K562 (cell line): ENCODE data around the gene CHPF. TPM values are rescaled to one million over a fixed set of nuclear protein-coding genes. Genes with fewer than 3 reads are reported as not detected.

Experiments
- BHLHE40 ChIP-seq: IDR thresholded peaks from 2 replicates; pipeline ENCODE4 v1.6.1; 2011; ENCODE audit warnings: low read length, improper control_type of control experiment
- ZNF282 ChIP-seq: sonication (generic); formaldehyde crosslinking; IDR thresholded peaks from 2 replicates; pipeline ENCODE4 v1.8.1; 2023; ENCODE audit warnings: missing genetic modification reagents
- polyA plus RNA-seq, 8 experiments: library from polyadenylated mRNA; depleted of rRNA in 4 of 8; stranded (reverse) in 5 of 8; unstranded in 3 of 8; fragments of >200 nt; fragmentation: Nextera tagmentation in 2 of 8; fragmentation: Illumina TruSeq in 1 of 8; extraction: Ambion mirVana in 2 of 8; extraction: Trizol in 1 of 8; gene quantifications; 2 replicates each; pipeline versions ENCODE4 v1.2.1 to v1.2.3, GENCODE V29; 2011 to 2014; ENCODE audit warnings: inconsistent platforms in 1 of 8, missing spikeins in 1 of 8
- total RNA-seq, 7 experiments: library from RNA; depleted of rRNA in 6 of 7; stranded (reverse); fragments of >200 nt in 6 of 7; fragmentation: Illumina TruSeq in 2 of 7; extraction: Trizol in 2 of 7; gene quantifications; 2 replicates each; pipeline versions ENCODE4 v1.2.1 to v1.2.3, GENCODE V29; 2011 to 2021; ENCODE audit warnings: low replicate concordance in 1 of 7
- TF ChIP-seq, protein P1 (sequence below): IDR thresholded peaks from 3 replicates; pipeline ENCODE4 v1.6.1; 2011; ENCODE audit warnings: borderline replicate concordance, mild to moderate bottlenecking, moderate library complexity; ENCODE audit not compliant: insufficient read length; ENCODE audit errors: extremely low read depth
- TF ChIP-seq, protein P2 (sequence below): fragments of 450-650 bp; formaldehyde crosslinking; IDR thresholded peaks from 2 replicates; pipeline ENCODE4 v1.4.0; 2020; ENCODE audit warnings: mild to moderate bottlenecking, moderate library complexity
- TF ChIP-seq, protein P3 (sequence below), 2 experiments: fragments of 450-650 bp; conservative IDR thresholded peaks; 2 replicates each; pipeline ENCODE4 v1.6.1; 2017; ENCODE audit warnings: mild to moderate bottlenecking in 2 of 2, moderate library complexity in 2 of 2
- TF ChIP-seq, protein P4 (sequence below): fragments of 450-650 bp; IDR thresholded peaks from 2 replicates; pipeline ENCODE4 v1.6.1; 2016; ENCODE audit warnings: mild to moderate bottlenecking, moderate library complexity

Gene CHPF
- total and polyA plus RNA-seq, 9 of the 15 experiments (the other 6 are each of a cell fraction or from before 2014, with no cell fraction given): 0.15 to 57.2 (median 7.9) TPM

DNA sequence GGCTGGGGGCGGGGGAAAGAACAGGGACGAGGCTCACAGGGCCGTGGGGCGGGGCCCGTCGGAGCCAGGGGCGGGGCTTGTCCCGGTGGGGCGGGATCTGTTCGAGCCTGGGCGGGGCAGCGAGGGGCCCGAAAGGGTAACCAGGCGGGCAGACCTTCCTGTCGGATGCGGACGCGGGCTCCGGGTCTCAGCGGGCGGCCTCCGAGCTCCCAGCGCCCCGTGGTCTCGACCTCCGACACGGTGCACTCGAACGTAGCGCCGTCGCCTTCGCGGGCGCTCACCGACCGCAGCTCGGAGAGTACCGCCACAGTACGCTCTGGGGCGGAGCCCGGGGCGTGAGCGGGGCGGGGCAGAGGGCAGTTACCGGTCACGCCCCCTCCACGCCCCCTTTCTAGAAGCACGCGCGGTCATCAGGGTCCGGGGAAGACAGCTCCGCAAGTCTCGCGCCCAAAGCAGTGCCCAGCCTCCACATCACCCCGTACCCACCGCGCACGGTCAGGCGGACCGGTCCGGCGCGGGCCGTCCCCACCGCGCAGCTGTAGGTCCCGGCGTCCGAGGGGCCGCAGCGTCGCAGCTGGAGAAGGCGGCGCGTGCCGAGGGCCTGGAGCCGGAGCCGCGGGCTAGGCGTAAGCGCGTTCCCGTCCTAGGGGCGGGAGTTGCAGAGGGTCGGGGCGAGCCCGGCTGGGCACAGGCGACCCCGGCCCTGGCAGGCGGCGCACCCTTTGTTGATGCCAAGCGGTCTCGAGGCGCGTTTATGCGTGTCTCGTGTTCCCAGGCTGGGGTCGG is 9.0 kb upstream of the CHPF start (continued):
- TF ChIP-seq, protein P1, sequence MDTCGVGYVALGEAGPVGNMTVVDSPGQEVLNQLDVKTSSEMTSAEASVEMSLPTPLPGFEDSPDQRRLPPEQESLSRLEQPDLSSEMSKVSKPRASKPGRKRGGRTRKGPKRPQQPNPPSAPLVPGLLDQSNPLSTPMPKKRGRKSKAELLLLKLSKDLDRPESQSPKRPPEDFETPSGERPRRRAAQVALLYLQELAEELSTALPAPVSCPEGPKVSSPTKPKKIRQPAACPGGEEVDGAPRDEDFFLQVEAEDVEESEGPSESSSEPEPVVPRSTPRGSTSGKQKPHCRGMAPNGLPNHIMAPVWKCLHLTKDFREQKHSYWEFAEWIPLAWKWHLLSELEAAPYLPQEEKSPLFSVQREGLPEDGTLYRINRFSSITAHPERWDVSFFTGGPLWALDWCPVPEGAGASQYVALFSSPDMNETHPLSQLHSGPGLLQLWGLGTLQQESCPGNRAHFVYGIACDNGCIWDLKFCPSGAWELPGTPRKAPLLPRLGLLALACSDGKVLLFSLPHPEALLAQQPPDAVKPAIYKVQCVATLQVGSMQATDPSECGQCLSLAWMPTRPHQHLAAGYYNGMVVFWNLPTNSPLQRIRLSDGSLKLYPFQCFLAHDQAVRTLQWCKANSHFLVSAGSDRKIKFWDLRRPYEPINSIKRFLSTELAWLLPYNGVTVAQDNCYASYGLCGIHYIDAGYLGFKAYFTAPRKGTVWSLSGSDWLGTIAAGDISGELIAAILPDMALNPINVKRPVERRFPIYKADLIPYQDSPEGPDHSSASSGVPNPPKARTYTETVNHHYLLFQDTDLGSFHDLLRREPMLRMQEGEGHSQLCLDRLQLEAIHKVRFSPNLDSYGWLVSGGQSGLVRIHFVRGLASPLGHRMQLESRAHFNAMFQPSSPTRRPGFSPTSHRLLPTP: no peak
- TF ChIP-seq, protein P2, sequence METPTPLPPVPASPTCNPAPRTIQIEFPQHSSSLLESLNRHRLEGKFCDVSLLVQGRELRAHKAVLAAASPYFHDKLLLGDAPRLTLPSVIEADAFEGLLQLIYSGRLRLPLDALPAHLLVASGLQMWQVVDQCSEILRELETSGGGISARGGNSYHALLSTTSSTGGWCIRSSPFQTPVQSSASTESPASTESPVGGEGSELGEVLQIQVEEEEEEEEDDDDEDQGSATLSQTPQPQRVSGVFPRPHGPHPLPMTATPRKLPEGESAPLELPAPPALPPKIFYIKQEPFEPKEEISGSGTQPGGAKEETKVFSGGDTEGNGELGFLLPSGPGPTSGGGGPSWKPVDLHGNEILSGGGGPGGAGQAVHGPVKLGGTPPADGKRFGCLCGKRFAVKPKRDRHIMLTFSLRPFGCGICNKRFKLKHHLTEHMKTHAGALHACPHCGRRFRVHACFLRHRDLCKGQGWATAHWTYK (CRISPR knock-in tag): no peak
- peak; percentile 50; the same call in 1 of the 2 replicates for TF ChIP-seq BHLHE40
- TF ChIP-seq, protein P3, sequence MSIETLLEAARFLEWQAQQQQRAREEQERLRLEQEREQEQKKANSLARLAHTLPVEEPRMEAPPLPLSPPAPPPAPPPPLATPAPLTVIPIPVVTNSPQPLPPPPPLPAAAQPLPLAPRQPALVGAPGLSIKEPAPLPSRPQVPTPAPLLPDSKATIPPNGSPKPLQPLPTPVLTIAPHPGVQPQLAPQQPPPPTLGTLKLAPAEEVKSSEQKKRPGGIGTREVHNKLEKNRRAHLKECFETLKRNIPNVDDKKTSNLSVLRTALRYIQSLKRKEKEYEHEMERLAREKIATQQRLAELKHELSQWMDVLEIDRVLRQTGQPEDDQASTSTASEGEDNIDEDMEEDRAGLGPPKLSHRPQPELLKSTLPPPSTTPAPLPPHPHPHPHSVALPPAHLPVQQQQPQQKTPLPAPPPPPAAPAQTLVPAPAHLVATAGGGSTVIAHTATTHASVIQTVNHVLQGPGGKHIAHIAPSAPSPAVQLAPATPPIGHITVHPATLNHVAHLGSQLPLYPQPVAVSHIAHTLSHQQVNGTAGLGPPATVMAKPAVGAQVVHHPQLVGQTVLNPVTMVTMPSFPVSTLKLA (conservative IDR thresholded peaks at IDR 0.05): peak; percentile 49 to 85; a peak in 3 of 4 replicates
- TF ChIP-seq, protein P4, sequence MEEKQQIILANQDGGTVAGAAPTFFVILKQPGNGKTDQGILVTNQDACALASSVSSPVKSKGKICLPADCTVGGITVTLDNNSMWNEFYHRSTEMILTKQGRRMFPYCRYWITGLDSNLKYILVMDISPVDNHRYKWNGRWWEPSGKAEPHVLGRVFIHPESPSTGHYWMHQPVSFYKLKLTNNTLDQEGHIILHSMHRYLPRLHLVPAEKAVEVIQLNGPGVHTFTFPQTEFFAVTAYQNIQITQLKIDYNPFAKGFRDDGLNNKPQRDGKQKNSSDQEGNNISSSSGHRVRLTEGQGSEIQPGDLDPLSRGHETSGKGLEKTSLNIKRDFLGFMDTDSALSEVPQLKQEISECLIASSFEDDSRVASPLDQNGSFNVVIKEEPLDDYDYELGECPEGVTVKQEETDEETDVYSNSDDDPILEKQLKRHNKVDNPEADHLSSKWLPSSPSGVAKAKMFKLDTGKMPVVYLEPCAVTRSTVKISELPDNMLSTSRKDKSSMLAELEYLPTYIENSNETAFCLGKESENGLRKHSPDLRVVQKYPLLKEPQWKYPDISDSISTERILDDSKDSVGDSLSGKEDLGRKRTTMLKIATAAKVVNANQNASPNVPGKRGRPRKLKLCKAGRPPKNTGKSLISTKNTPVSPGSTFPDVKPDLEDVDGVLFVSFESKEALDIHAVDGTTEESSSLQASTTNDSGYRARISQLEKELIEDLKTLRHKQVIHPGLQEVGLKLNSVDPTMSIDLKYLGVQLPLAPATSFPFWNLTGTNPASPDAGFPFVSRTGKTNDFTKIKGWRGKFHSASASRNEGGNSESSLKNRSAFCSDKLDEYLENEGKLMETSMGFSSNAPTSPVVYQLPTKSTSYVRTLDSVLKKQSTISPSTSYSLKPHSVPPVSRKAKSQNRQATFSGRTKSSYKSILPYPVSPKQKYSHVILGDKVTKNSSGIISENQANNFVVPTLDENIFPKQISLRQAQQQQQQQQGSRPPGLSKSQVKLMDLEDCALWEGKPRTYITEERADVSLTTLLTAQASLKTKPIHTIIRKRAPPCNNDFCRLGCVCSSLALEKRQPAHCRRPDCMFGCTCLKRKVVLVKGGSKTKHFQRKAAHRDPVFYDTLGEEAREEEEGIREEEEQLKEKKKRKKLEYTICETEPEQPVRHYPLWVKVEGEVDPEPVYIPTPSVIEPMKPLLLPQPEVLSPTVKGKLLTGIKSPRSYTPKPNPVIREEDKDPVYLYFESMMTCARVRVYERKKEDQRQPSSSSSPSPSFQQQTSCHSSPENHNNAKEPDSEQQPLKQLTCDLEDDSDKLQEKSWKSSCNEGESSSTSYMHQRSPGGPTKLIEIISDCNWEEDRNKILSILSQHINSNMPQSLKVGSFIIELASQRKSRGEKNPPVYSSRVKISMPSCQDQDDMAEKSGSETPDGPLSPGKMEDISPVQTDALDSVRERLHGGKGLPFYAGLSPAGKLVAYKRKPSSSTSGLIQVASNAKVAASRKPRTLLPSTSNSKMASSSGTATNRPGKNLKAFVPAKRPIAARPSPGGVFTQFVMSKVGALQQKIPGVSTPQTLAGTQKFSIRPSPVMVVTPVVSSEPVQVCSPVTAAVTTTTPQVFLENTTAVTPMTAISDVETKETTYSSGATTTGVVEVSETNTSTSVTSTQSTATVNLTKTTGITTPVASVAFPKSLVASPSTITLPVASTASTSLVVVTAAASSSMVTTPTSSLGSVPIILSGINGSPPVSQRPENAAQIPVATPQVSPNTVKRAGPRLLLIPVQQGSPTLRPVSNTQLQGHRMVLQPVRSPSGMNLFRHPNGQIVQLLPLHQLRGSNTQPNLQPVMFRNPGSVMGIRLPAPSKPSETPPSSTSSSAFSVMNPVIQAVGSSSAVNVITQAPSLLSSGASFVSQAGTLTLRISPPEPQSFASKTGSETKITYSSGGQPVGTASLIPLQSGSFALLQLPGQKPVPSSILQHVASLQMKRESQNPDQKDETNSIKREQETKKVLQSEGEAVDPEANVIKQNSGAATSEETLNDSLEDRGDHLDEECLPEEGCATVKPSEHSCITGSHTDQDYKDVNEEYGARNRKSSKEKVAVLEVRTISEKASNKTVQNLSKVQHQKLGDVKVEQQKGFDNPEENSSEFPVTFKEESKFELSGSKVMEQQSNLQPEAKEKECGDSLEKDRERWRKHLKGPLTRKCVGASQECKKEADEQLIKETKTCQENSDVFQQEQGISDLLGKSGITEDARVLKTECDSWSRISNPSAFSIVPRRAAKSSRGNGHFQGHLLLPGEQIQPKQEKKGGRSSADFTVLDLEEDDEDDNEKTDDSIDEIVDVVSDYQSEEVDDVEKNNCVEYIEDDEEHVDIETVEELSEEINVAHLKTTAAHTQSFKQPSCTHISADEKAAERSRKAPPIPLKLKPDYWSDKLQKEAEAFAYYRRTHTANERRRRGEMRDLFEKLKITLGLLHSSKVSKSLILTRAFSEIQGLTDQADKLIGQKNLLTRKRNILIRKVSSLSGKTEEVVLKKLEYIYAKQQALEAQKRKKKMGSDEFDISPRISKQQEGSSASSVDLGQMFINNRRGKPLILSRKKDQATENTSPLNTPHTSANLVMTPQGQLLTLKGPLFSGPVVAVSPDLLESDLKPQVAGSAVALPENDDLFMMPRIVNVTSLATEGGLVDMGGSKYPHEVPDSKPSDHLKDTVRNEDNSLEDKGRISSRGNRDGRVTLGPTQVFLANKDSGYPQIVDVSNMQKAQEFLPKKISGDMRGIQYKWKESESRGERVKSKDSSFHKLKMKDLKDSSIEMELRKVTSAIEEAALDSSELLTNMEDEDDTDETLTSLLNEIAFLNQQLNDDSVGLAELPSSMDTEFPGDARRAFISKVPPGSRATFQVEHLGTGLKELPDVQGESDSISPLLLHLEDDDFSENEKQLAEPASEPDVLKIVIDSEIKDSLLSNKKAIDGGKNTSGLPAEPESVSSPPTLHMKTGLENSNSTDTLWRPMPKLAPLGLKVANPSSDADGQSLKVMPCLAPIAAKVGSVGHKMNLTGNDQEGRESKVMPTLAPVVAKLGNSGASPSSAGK: peak; percentile 72
- peak; percentile 82; the same call in 1 of the 2 replicates for TF ChIP-seq ZNF282 (CRISPR knock-in tag)
